Measurements from ENCODE around the gene DNAAF2. TPM values are rescaled to one million over a fixed set of nuclear protein-coding genes. Genes with fewer than 3 reads are reported as not detected.

The DNAAF2 gene
- total and polyA plus RNA-seq, 2 of the 8 experiments (the other 6 are each of a cell fraction or from before 2014, with no cell fraction given): 12.2 to 30.0 TPM

- Histone ChIP-seq H2BK5ac (ENCODE audit: low read depth, low read length) (no peak overlapping the region), H3K23me2 (ENCODE audit: low read depth, low read length) (no peaks in the 10 kb centered on the region), H3K14ac (ENCODE audit: insufficient read length) (no peak overlapping the region), H3K9ac (replicated peaks in 1 of 4; ENCODE audit: extremely low read depth in 1 of 4, low read depth in 3 of 4, low read length in 3 of 4) (no peak overlapping the region), H2BK15ac (ENCODE audit: low read length) (no peak overlapping the region), H3K36me3 (ENCODE audit: control insufficient read depth in 2 of 4, insufficient read depth in 4 of 4, low read length in 3 of 4) (peaks cover 0 to 12% (median 4%) of the 10 kb centered on the region in 4 experiments; a peak in 4 of 8 replicates), H3K4ac (replicated peaks; ENCODE audit: insufficient read length, low read depth, low read length) (no peak overlapping the region), H4K91ac (replicated peaks; ENCODE audit: insufficient read length, low read length) (no peak overlapping the region), H3K79me2 (ENCODE audit: control insufficient read depth in 1 of 2, insufficient read depth in 2 of 2, low read length in 2 of 2) (peaks cover 12 to 18% of the 10 kb centered on the region in 2 experiments), H3K4me2 (ENCODE audit: insufficient read depth in 1 of 2, low read depth in 2 of 2, low read length in 2 of 2) (no peak overlapping the region), H2AFZ (ENCODE audit: low read length) (no peak overlapping the region), H3K23ac (ENCODE audit: insufficient read length) (no peak overlapping the region), H4K5ac (ENCODE audit: insufficient read length, low read depth, low read length) (no peak overlapping the region), H2BK20ac (ENCODE audit: low read length) (no peak overlapping the region), H2BK12ac (ENCODE audit: low read depth, low read length) (no peak overlapping the region), H3K4me1 (replicated peaks in 1 of 4; ENCODE audit: control insufficient read depth in 3 of 4, insufficient read depth in 4 of 4, low read length in 3 of 4) (peaks cover 0 to under 1% (median under 1%) of the 10 kb centered on the region in 4 experiments; a peak in 4 of 7 replicates), H2BK120ac (replicated peaks; ENCODE audit: low read depth, low read length) (no peak overlapping the region), H3K9me3 (ENCODE audit: insufficient read depth in 2 of 2, low read depth in 1 of 2, low read length in 1 of 2) (no peaks in the 10 kb centered on the region), H3K79me1 (ENCODE audit: low read depth, low read length) (no peaks in the 10 kb centered on the region), H4K8ac (ENCODE audit: extremely low read depth, insufficient read depth, low read length) (no peak overlapping the region), H2AK5ac (ENCODE audit: low read depth, low read length) (no peak overlapping the region), H3K56ac (replicated peaks; ENCODE audit: insufficient read length, low read depth, low read length) (no peak overlapping the region), H3K27me3 (replicated peaks in 1 of 4; ENCODE audit: control insufficient read depth in 3 of 4, extremely low read depth in 1 of 4, insufficient read depth in 3 of 4, low read length in 3 of 4) (no peaks in the 10 kb centered on the region), H3K27ac (ENCODE audit: low read depth, low read length) (no peak overlapping the region), H4K20me1 (replicated peaks in 1 of 2; ENCODE audit: control insufficient read depth in 1 of 2, insufficient read depth in 2 of 2, low read length in 2 of 2) (peaks cover 0 to under 1% of the 10 kb centered on the region in 2 experiments), H3K18ac (ENCODE audit: extremely low read depth, low read length) (no peak overlapping the region), H3K4me3 (ENCODE audit: extremely low read depth in 1 of 4, insufficient read depth in 2 of 4, low read depth in 3 of 4, low read length in 4 of 4) (no peak overlapping the region)
- CTCF ChIA-PET (ENCODE audit: partially characterized antibody): no interaction called here
- POLR2A ChIA-PET (ENCODE audit: partially characterized antibody): interaction anchor here (0.7 to 11.0 kb wide), 2 partner anchors 8 to 9 kb away, joined by 3 to 169 read pairs; partner anchors contain the start of gene LRR1
- WGBS, 2 experiments (ENCODE audit: extremely low coverage in 1 of 2, insufficient coverage in 1 of 2, insufficient read length in 1 of 2, insufficient replicate concordance in 2 of 2, low coverage in 1 of 2, low lambda C conversion rate in 2 of 2, missing lambda C conversion rate in 1 of 2): 90% methylated on average over 3 of the region's 3 CpGs; no CpG with 5 or more reads in 1 of the 2 experiments
- FAIRE-seq (no peak), DNase-seq (ENCODE audit: low read depth in 1 of 2, low spot score in 2 of 2) (no peak)
- no peak for TF ChIP-seq CTBP2 (IDR thresholded peaks at IDR 0.05; ENCODE audit: borderline replicate concordance, insufficient read depth, insufficient read length, low read length)
- no peak for TF ChIP-seq SAP30 (IDR thresholded peaks at IDR 0.05; ENCODE audit: insufficient read depth, insufficient replicate concordance, low read length)
- TF ChIP-seq SP4 (IDR thresholded peaks at IDR 0.05; ENCODE audit: low read length): no peak
These were observed 45.7 kb downstream of the DNAAF2 start for GRCh38 chr14:49589387-49589786.

Measured in H1 (cell line).